Measurements from ENCODE around the gene ETV3L.
"Not testable (repeated sequence)": the region's sequence is repeated elsewhere in the genome, so short reads cannot be mapped to it uniquely, and the experiment has no call there.

Gene ETV3L

GRCh38 chr1:157069601-157070000 is 30.0 kb downstream of the ETV3L start:
- no peak for DNase-seq

GRCh38 chr1:157059241-157059640 is 40.4 kb downstream of the ETV3L start:
- not testable (repeated sequence) for DNase-seq

GRCh38 chr1:157056269-157056668 is 43.3 kb downstream of the ETV3L start:
- DNase-seq: no peak

- DNase-seq: not testable (repeated sequence)
Observed at GRCh38 chr1:157055729-157056128, 43.9 kb downstream of the ETV3L start.

- no peak for DNase-seq
Observed at GRCh38 chr1:157050836-157051235, 48.8 kb downstream of the ETV3L start.

- DNase-seq: no peak
Observed at GRCh38 chr1:157047062-157047410, 52.6 kb downstream of the ETV3L start.

- DNase-seq: no peak
Observed at GRCh38 chr1:157045250-157046218, 54.1 kb downstream of the ETV3L start, which contains the start of gene ARHGEF11. ARHGEF11 (minus strand) TSS chr1:157045742; CDS start chr1:157044330, 1,412 bp downstream.

- DNase-seq: no peak
Observed at GRCh38 chr1:157044326-157044725, 55.3 kb downstream of the ETV3L start.

- no peak for DNase-seq
Observed at GRCh38 chr1:157043685-157044084, 55.9 kb downstream of the ETV3L start.

GRCh38 chr1:157042846-157043245 is 56.8 kb downstream of the ETV3L start:
- no peak for DNase-seq

Measured in cortex of kidney (tissue), 1 donor.